HepG2 (cell line): ENCODE data around the gene PROX1. TPM values are rescaled to one million over a fixed set of nuclear protein-coding genes. Genes with fewer than 3 reads are reported as not detected.

Experiments used
- AGO2 ChIP-seq: fragments of 200-400 bp; formaldehyde crosslinking; optimal IDR thresholded peaks from 2 replicates; pipeline ENCODE3; 2017; ENCODE audit warnings: mild to moderate bottlenecking, low read depth, low read length, moderate library complexity
- FOXO4 ChIP-seq: sonication (generic); formaldehyde crosslinking; conservative IDR thresholded peaks from 2 replicates; pipeline ENCODE4 v1.8.1; 2023; ENCODE audit warnings: missing genetic modification reagents
- GPN1 ChIP-seq: sonication (generic); formaldehyde crosslinking; IDR thresholded peaks from 2 replicates; pipeline ENCODE4 v1.5.1; 2020; ENCODE audit warnings: missing genetic modification reagents, borderline replicate concordance
- GTF3A ChIP-seq: sonication (generic); formaldehyde crosslinking; conservative IDR thresholded peaks from 2 replicates; pipeline ENCODE4 v1.4.0; 2020; ENCODE audit warnings: mild to moderate bottlenecking, missing genetic modification reagents
- HMGXB4 ChIP-seq, 2 experiments: sonication (generic) in 1 of 2; formaldehyde crosslinking in 1 of 2; IDR thresholded peaks; 2 replicates each; pipeline versions ENCODE4 v1.4.0 to v1.6.1; 2018 to 2020; ENCODE audit warnings: missing genetic modification reagents in 2 of 2, borderline replicate concordance in 1 of 2, low read depth in 1 of 2, mild to moderate bottlenecking in 1 of 2, missing biosample characterization in 1 of 2
- ISL2 ChIP-seq: sonication (generic); formaldehyde crosslinking; IDR thresholded peaks from 2 replicates; pipeline ENCODE4 v1.5.0; 2020; ENCODE audit warnings: missing genetic modification reagents
- PAXIP1 ChIP-seq: sonication (generic); formaldehyde crosslinking; conservative IDR thresholded peaks from 2 replicates; pipeline ENCODE4 v1.4.0; 2020; ENCODE audit warnings: mild to moderate bottlenecking, missing genetic modification reagents, moderate library complexity
- SMARCE1 ChIP-seq: fragments of 450-650 bp; IDR thresholded peaks from 2 replicates; pipeline ENCODE4 v1.6.1; 2017; ENCODE audit warnings: borderline replicate concordance
- ZBTB33 ChIP-seq: sonication (generic); formaldehyde crosslinking; IDR thresholded peaks from 2 replicates; pipeline ENCODE4 v1.4.0; 2020; ENCODE audit warnings: missing genetic modification reagents
- ZBTB42 ChIP-seq: sonication (generic); formaldehyde crosslinking; IDR thresholded peaks from 2 replicates; pipeline ENCODE4 v1.5.0; 2020; ENCODE audit warnings: mild to moderate bottlenecking, missing genetic modification reagents
- ZNF12 ChIP-seq: sonication (generic); formaldehyde crosslinking; IDR thresholded peaks from 2 replicates; pipeline ENCODE4 v1.5.0; 2020; ENCODE audit warnings: missing genetic modification reagents
- ZNF256 ChIP-seq: sonication (generic); formaldehyde crosslinking; conservative IDR thresholded peaks from 2 replicates; pipeline ENCODE4 v1.4.0; 2020; ENCODE audit warnings: missing genetic modification reagents
- ZNF280D ChIP-seq: sonication (generic); formaldehyde crosslinking; IDR thresholded peaks from 2 replicates; pipeline ENCODE4 v1.5.1; 2020; ENCODE audit warnings: mild to moderate bottlenecking, missing genetic modification reagents
- ZNF569 ChIP-seq: sonication (generic); formaldehyde crosslinking; IDR thresholded peaks from 2 replicates; pipeline ENCODE4 v1.5.0; 2020; ENCODE audit warnings: mild to moderate bottlenecking, missing genetic modification reagents, moderate library complexity, borderline replicate concordance
- ZNF577 ChIP-seq: sonication (generic); formaldehyde crosslinking; IDR thresholded peaks from 2 replicates; pipeline ENCODE4 v1.4.0; 2020; ENCODE audit warnings: mild to moderate bottlenecking, low read depth, missing genetic modification reagents, borderline replicate concordance
- polyA plus RNA-seq, 8 experiments: library from polyadenylated mRNA; depleted of rRNA in 3 of 8; stranded (reverse) in 7 of 8; unstranded in 1 of 8; fragments of >200 nt; fragmentation: Illumina TruSeq in 4 of 8; extraction: Trizol in 4 of 8; gene quantifications; 2 replicates each; pipeline versions ENCODE4 v1.2.1 to v1.2.3, GENCODE V29; 2011 to 2016; ENCODE audit warnings: low read depth in 4 of 8, missing spikeins in 1 of 8, mixed read lengths in 1 of 8; ENCODE audit not compliant: insufficient read depth in 1 of 8
- total RNA-seq, 5 experiments: library from RNA; depleted of rRNA; stranded (reverse); fragments of >200 nt; fragmentation: Illumina TruSeq; extraction: Trizol; gene quantifications; 2 replicates each; pipeline ENCODE4 v1.2.3, GENCODE V29; 2016; ENCODE audit warnings: low read depth in 1 of 5

Gene PROX1
- total and polyA plus RNA-seq, 2 of the 13 experiments (the other 11 are each of a cell fraction or from before 2014, with no cell fraction given): 12.3 to 30.2 TPM

GRCh38 chr1:213982672-213983492, 4.9 kb upstream of the PROX1 start (continued):
- no peak for TF ChIP-seq GPN1
- TF ChIP-seq ZNF256: no peak
- TF ChIP-seq SMARCE1: no peak
- no peak for TF ChIP-seq ZNF12 (CRISPR knock-in tag)
- TF ChIP-seq ZBTB42 (CRISPR knock-in tag): 0 out of 2 replicates have a peak, but pooled peaks have one; percentile 60
- peak; percentile 27 to 64; a peak in 2 of 4 replicates for TF ChIP-seq HMGXB4 (CRISPR knock-in tag; IDR thresholded peaks at IDR 0.05; ENCODE audit: borderline replicate concordance in 1 of 2, low read depth in 1 of 2)
- 0 out of 2 replicates have a peak, but pooled peaks have one; percentile 54 for TF ChIP-seq ISL2
- peak; percentile 24; the same call in 1 of the 2 replicates for TF ChIP-seq PAXIP1 (CRISPR knock-in tag)
- TF ChIP-seq GTF3A: no peak
- TF ChIP-seq ZBTB33 (CRISPR knock-in tag): peak; percentile 87
- TF ChIP-seq ZNF577 (CRISPR knock-in tag): no peak
- TF ChIP-seq ZNF280D: no peak
- TF ChIP-seq AGO2: peak; percentile 94
- no peak for TF ChIP-seq ZNF569
- TF ChIP-seq FOXO4 (CRISPR knock-in tag): 0 out of 2 replicates have a peak, but pooled peaks have one; percentile 45
